ENCODE results near the gene ATP1A3.

DNA sequence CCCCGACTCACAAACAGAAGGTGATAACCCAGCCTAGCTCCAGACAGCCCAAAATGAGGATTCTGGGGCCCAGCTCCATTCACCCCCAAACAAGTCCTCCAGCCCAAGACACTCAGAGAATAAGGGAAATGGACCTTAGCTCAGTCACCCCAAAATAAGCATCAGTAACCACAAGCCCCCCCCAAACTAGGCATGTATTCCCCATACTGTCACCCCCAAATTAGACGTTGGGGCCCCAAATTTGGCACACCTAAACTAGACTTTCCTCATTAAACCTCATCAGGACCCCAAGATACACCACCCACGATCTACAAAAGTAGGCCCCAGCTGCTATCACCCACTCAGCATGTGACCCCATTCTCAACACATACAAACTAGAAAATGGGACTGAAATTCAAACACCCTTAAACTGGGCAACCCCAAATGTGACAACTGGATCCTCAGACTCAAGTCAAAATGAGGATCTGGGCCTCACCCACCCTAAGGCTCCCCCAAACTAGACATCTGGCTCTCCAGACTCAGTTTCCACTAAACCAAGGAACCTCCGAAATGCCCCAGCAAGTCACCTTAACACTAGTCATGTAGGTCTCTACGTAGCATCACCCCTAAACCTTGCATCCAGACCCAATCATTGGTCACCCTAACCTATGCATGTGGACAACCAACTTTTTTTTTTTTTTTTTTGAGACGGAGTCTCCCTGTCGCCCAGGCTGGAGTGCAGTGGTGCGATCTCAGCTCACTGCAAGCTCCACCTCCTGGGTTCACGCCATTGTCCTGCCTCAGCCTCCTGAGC is 52.4 kb downstream of the ATP1A3 start:
- TF ChIP-seq POLR2A (IDR thresholded peaks at IDR 0.05; ENCODE audit: borderline replicate concordance, extremely low read depth, insufficient read depth, insufficient read length): no peak
- no peak for TF ChIP-seq RAD21 (IDR thresholded peaks at IDR 0.05; ENCODE audit: low read depth)
- TF ChIP-seq, protein P1, sequence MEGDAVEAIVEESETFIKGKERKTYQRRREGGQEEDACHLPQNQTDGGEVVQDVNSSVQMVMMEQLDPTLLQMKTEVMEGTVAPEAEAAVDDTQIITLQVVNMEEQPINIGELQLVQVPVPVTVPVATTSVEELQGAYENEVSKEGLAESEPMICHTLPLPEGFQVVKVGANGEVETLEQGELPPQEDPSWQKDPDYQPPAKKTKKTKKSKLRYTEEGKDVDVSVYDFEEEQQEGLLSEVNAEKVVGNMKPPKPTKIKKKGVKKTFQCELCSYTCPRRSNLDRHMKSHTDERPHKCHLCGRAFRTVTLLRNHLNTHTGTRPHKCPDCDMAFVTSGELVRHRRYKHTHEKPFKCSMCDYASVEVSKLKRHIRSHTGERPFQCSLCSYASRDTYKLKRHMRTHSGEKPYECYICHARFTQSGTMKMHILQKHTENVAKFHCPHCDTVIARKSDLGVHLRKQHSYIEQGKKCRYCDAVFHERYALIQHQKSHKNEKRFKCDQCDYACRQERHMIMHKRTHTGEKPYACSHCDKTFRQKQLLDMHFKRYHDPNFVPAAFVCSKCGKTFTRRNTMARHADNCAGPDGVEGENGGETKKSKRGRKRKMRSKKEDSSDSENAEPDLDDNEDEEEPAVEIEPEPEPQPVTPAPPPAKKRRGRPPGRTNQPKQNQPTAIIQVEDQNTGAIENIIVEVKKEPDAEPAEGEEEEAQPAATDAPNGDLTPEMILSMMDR (IDR thresholded peaks at IDR 0.05 in 2 of 3, conservative IDR thresholded peaks at IDR 0.05 in 1 of 3; ENCODE audit: borderline replicate concordance in 1 of 3, insufficient read depth in 1 of 3, low read depth in 2 of 3, low read length in 2 of 3): no peak
- TF ChIP-seq, protein P2, sequence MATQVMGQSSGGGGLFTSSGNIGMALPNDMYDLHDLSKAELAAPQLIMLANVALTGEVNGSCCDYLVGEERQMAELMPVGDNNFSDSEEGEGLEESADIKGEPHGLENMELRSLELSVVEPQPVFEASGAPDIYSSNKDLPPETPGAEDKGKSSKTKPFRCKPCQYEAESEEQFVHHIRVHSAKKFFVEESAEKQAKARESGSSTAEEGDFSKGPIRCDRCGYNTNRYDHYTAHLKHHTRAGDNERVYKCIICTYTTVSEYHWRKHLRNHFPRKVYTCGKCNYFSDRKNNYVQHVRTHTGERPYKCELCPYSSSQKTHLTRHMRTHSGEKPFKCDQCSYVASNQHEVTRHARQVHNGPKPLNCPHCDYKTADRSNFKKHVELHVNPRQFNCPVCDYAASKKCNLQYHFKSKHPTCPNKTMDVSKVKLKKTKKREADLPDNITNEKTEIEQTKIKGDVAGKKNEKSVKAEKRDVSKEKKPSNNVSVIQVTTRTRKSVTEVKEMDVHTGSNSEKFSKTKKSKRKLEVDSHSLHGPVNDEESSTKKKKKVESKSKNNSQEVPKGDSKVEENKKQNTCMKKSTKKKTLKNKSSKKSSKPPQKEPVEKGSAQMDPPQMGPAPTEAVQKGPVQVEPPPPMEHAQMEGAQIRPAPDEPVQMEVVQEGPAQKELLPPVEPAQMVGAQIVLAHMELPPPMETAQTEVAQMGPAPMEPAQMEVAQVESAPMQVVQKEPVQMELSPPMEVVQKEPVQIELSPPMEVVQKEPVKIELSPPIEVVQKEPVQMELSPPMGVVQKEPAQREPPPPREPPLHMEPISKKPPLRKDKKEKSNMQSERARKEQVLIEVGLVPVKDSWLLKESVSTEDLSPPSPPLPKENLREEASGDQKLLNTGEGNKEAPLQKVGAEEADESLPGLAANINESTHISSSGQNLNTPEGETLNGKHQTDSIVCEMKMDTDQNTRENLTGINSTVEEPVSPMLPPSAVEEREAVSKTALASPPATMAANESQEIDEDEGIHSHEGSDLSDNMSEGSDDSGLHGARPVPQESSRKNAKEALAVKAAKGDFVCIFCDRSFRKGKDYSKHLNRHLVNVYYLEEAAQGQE (IDR thresholded peaks at IDR 0.05; ENCODE audit: low read depth): no peak
- no peak for TF ChIP-seq EGR1 (IDR thresholded peaks at IDR 0.05; ENCODE audit: low read depth)
- TF ChIP-seq POLR2AphosphoS5 (IDR thresholded peaks at IDR 0.05; ENCODE audit: low read depth, low read length): no peak
- no peak for TF ChIP-seq EZH2 (IDR thresholded peaks at IDR 0.05)
- no peak for TF ChIP-seq JUND (IDR thresholded peaks at IDR 0.05)
- TF ChIP-seq CEBPB (IDR thresholded peaks at IDR 0.05; ENCODE audit: low read depth): no peak
